Mammary epithelial cell (primary cell): ENCODE data around the gene THRB.
"Not testable (repeated sequence)": the region's sequence is repeated elsewhere in the genome, so short reads cannot be mapped to it uniquely, and the experiment has no call there.

Source experiments
- CTCF ChIP-seq, 2 donors: IDR thresholded peaks in 1 of 2; conservative IDR thresholded peaks in 1 of 2; 2 replicates each; pipeline ENCODE4 v1.5.1; 2011 to 2012; ENCODE audit warnings: inconsistent platforms in 2 of 2, low read length in 2 of 2, mild to moderate bottlenecking in 2 of 2, control low read depth in 1 of 2, low read depth in 1 of 2; ENCODE audit not compliant: insufficient read depth in 1 of 2; ENCODE audit errors: extremely low read depth in 1 of 2
- EZH2 ChIP-seq: IDR thresholded peaks from 2 replicates; pipeline ENCODE4 v1.6.1; 2012; ENCODE audit warnings: low read length, inconsistent platforms, borderline replicate concordance

GRCh38 chr3:24413662-24414061 is 81.0 kb downstream of the THRB start:
- not testable (repeated sequence) for TF ChIP-seq CTCF (conservative IDR thresholded peaks at IDR 0.05 in 1 of 2, IDR thresholded peaks at IDR 0.05 in 1 of 2; ENCODE audit: extremely low read depth in 1 of 2, insufficient read depth in 1 of 2, low read depth in 1 of 2, low read length in 2 of 2); EZH2
